Neural progenitor cell (in vitro differentiated cells): ENCODE measurements around the gene R3HDM4.

Experiments used
- EZH2 ChIP-seq: fragments of 200-600 bp; sonication (generic); IDR thresholded peaks from 2 replicates; pipeline ENCODE4 v1.6.1; 2017; ENCODE audit warnings: antibody characterized with exemption, mild to moderate bottlenecking, moderate library complexity
- EZH2phosphoT487 ChIP-seq: fragments of 200-600 bp; sonication (generic); IDR thresholded peaks from 2 replicates; pipeline ENCODE4 v1.6.1; 2017; ENCODE audit warnings: antibody characterized with exemption
- TF ChIP-seq, protein P1 (sequence below): fragments of 200-600 bp; sonication (generic); IDR thresholded peaks from 2 replicates; pipeline ENCODE4 v1.5.1; 2017; ENCODE audit warnings: antibody characterized with exemption, mild to moderate bottlenecking

GRCh38 chr19:904545-904944, 8.5 kb downstream of the R3HDM4 start:
- TF ChIP-seq, protein P1, sequence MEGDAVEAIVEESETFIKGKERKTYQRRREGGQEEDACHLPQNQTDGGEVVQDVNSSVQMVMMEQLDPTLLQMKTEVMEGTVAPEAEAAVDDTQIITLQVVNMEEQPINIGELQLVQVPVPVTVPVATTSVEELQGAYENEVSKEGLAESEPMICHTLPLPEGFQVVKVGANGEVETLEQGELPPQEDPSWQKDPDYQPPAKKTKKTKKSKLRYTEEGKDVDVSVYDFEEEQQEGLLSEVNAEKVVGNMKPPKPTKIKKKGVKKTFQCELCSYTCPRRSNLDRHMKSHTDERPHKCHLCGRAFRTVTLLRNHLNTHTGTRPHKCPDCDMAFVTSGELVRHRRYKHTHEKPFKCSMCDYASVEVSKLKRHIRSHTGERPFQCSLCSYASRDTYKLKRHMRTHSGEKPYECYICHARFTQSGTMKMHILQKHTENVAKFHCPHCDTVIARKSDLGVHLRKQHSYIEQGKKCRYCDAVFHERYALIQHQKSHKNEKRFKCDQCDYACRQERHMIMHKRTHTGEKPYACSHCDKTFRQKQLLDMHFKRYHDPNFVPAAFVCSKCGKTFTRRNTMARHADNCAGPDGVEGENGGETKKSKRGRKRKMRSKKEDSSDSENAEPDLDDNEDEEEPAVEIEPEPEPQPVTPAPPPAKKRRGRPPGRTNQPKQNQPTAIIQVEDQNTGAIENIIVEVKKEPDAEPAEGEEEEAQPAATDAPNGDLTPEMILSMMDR, result no peak
- TF ChIP-seq EZH2 (no peak), EZH2phosphoT487 (no peak)
